Upper lobe of left lung (tissue), 6 donors: ENCODE data around the gene NUP107. TPM values are rescaled to one million over a fixed set of nuclear protein-coding genes. Genes with fewer than 3 reads are reported as not detected.

Experiments used
- ATAC-seq, 2 donors: fragments of 200-7000 bp; cut with Tn5 transposase; one replicate each; pipeline ENCODE4 v1.9.1; 2022; ENCODE audit warnings: mild to moderate bottlenecking in 2 of 2, moderate library complexity in 2 of 2; ENCODE audit not compliant: low FRiP score in 2 of 2
- DNase-seq, 2 donors: peaks; one replicate each; pipeline ENCODE4 v3.0.0-alpha.2; 2019 to 2020
- H3K27ac ChIP-seq, 4 donors: fragments of 200-600 bp; sonication (generic); one replicate each; pipeline ENCODE4 v1.5.1; 2016 to 2019
- H3K27me3 ChIP-seq, 4 donors: fragments of 200-600 bp; sonication (generic); one replicate each; pipeline ENCODE4 v1.5.1; 2017 to 2019
- H3K36me3 ChIP-seq, 4 donors: fragments of 200-600 bp; sonication (generic); one replicate each; pipeline ENCODE4 v1.5.1; 2016 to 2019
- H3K4me1 ChIP-seq, 4 donors: fragments of 200-600 bp; sonication (generic); one replicate each; pipeline ENCODE4 v1.5.1; 2018 to 2019
- H3K4me3 ChIP-seq, 4 donors: fragments of 200-600 bp; sonication (generic); one replicate each; pipeline ENCODE4 v1.5.1; 2017 to 2019; ENCODE audit warnings: mild to moderate bottlenecking in 2 of 4, moderate library complexity in 1 of 4
- H3K9me3 ChIP-seq, 4 donors: fragments of 200-600 bp; sonication (generic); one replicate each; pipeline ENCODE4 v1.5.1; 2018 to 2019
- CTCF ChIP-seq, 6 experiments: fragments of 450-650 bp in 4 of 6; fragments of 200-600 bp in 2 of 6; sonication (generic) in 2 of 6; IDR thresholded peaks; one replicate each; pipeline ENCODE4 v1.5.1; 2016 to 2019; ENCODE audit warnings: antibody characterized with exemption in 6 of 6
- EP300 ChIP-seq, 4 donors: sonication (generic); formaldehyde crosslinking; IDR thresholded peaks; one replicate each; pipeline ENCODE4 v1.5.1; 2017; ENCODE audit warnings: antibody characterized with exemption in 4 of 4, control low read depth in 2 of 4
- POLR2A ChIP-seq, 4 donors: fragments of 450-650 bp; IDR thresholded peaks; one replicate each; pipeline ENCODE4 v1.5.1; 2016 to 2017; ENCODE audit warnings: antibody characterized with exemption in 4 of 4, mild to moderate bottlenecking in 2 of 4
- POLR2AphosphoS5 ChIP-seq, 2 donors: sonication (generic); formaldehyde crosslinking; IDR thresholded peaks; one replicate each; pipeline ENCODE4 v1.5.1; 2017; ENCODE audit warnings: antibody characterized with exemption in 2 of 2
- WGBS, 2 donors: methylation state at CpG; one replicate each; pipeline ENCODE4 v1.1.5; 2017 to 2018; 5-methylcytosine and 5-hydroxymethylcytosine counted together
- total RNA-seq, 6 donors: library from RNA; depleted of rRNA in 4 of 6; stranded (reverse); fragments of >200 nt in 4 of 6; gene quantifications; one replicate each; pipeline versions ENCODE4 v1.1.0 to v1.2.1, GENCODE V29; 2016 to 2021
- donor health status: DM: no; HTN: no; CAD: no; lungs with moderate emphysema.
- donor health status: DM: no; HTN: yes; CAD: no; lungs with severe emphysema.

NUP107 gene
- total RNA-seq, 6 donors from 2014 or later = 26.1 to 56.6 (median 29.1) TPM

- H3K36me3 ChIP-seq = peaks cover 0 to 11% (median 0%) of the 10 kb centered on the region in 4 donors
- no peaks in the 10 kb centered on the region for H3K9me3 ChIP-seq
- peak; percentile 98 for DNase-seq
- TF ChIP-seq POLR2A (IDR thresholded peaks at IDR 0.05) (peak in 2 of 4 donors; percentile 73 to 91), POLR2AphosphoS5 (IDR thresholded peaks at IDR 0.05) (peak; percentile 84 to 91), CTCF (IDR thresholded peaks at IDR 0.05) (peak in 1 of 6 experiments; percentile 6), EP300 (IDR thresholded peaks at IDR 0.05) (no peak)
- no peaks in the 10 kb centered on the region for H3K27me3 ChIP-seq
- H3K27ac ChIP-seq = peak within 1 kb of the TSS; percentile 74 to 90 (median 82)
- whole genome bisulfite sequencing, 2 donors = 0 to 1% methylated on average over 10 to 28 of the region's 52 CpGs
- peak; percentile 99 to 100 for ATAC-seq
- peak within 1 kb of the TSS; percentile 52 to 93 (median 72) for H3K4me3 ChIP-seq
- H3K4me1 ChIP-seq = peaks cover 13 to 27% (median 18%) of the 10 kb centered on the region in 4 donors
Measured at GRCh38 chr12:68745904-68746571, 59.3 kb downstream of the NUP107 start, which contains the start of gene SLC35E3. Gene SLC35E3 (plus strand): TSS chr12:68746176. CDS start chr12:68746378, 202 bp downstream.

GRCh38 chr12:68746572-68747180 is 59.9 kb downstream of the NUP107 start:
- Histone ChIP-seq H3K27ac (peak overlapping the region; percentile 74 to 90 (median 82)), H3K4me1 (peaks cover 13 to 27% (median 18%) of the 10 kb centered on the region in 4 donors), H3K9me3 (no peaks in the 10 kb centered on the region), H3K4me3 (peak overlapping the region; percentile 52 to 93 (median 72)), H3K27me3 (no peaks in the 10 kb centered on the region), H3K36me3 (peaks cover 0 to 6% (median under 1%) of the 10 kb centered on the region in 4 donors)
- DNase-seq = peak; percentile 29 to 63
- peak; percentile 83 to 84 for ATAC-seq
- WGBS, 2 donors = 5 to 7% methylated on average over 14 to 15 of the region's 15 CpGs
- TF ChIP-seq CTCF (IDR thresholded peaks at IDR 0.05) (no peak), POLR2A (IDR thresholded peaks at IDR 0.05) (no peak), POLR2AphosphoS5 (IDR thresholded peaks at IDR 0.05) (peak in 1 of 2 donors; percentile 4), EP300 (IDR thresholded peaks at IDR 0.05) (no peak)

- H3K9me3 ChIP-seq = no peaks in the 10 kb centered on the region
- no peak overlapping the region for H3K27ac ChIP-seq
- peaks cover 0 to 23% (median 15%) of the 10 kb centered on the region in 4 donors for H3K36me3 ChIP-seq
- TF ChIP-seq EP300 (IDR thresholded peaks at IDR 0.05) (no peak), POLR2A (IDR thresholded peaks at IDR 0.05) (no peak), POLR2AphosphoS5 (IDR thresholded peaks at IDR 0.05) (no peak), CTCF (IDR thresholded peaks at IDR 0.05) (no peak)
- WGBS, 2 donors = 84 to 85% methylated on average over 3 of the region's 3 CpGs
- peaks cover 13 to 27% (median 18%) of the 10 kb centered on the region in 4 donors for H3K4me1 ChIP-seq
- H3K4me3 ChIP-seq = no peak overlapping the region
- ATAC-seq (no peak), DNase-seq (no peak)
- H3K27me3 ChIP-seq = no peaks in the 10 kb centered on the region
Measured at GRCh38 chr12:68749443-68749842, 62.7 kb downstream of the NUP107 start.

- no peaks in the 10 kb centered on the region for H3K27me3 ChIP-seq
- DNase-seq (no peak), ATAC-seq (no peak)
- no peak overlapping the region for H3K4me3 ChIP-seq
- H3K36me3 ChIP-seq = peaks cover 0 to 27% (median 18%) of the 10 kb centered on the region in 4 donors
- H3K27ac ChIP-seq = no peak overlapping the region
- H3K9me3 ChIP-seq = no peaks in the 10 kb centered on the region
- TF ChIP-seq POLR2AphosphoS5 (IDR thresholded peaks at IDR 0.05) = no peak
- no peak for TF ChIP-seq POLR2A (IDR thresholded peaks at IDR 0.05)
- WGBS, 2 donors = 80 to 84% methylated on average over 4 of the region's 4 CpGs
- peaks cover 13 to 27% (median 18%) of the 10 kb centered on the region in 4 donors for H3K4me1 ChIP-seq
Measured at GRCh38 chr12:68749861-68750260, 63.1 kb downstream of the NUP107 start.

GRCh38 chr12:68750506-68750905 is 63.7 kb downstream of the NUP107 start:
- Histone ChIP-seq H3K9me3 (no peaks in the 10 kb centered on the region), H3K4me3 (no peak overlapping the region), H3K27me3 (no peaks in the 10 kb centered on the region), H3K36me3 (peaks cover 0 to 32% (median 23%) of the 10 kb centered on the region in 4 donors), H3K27ac (no peak overlapping the region), H3K4me1 (peaks cover 13 to 24% (median 15%) of the 10 kb centered on the region in 4 donors)
- 87 to 92% methylated on average over 4 of the region's 4 CpGs for WGBS, 2 donors
- DNase-seq = no peak
- TF ChIP-seq POLR2AphosphoS5 (IDR thresholded peaks at IDR 0.05) (no peak), POLR2A (IDR thresholded peaks at IDR 0.05) (no peak), EP300 (IDR thresholded peaks at IDR 0.05) (no peak), CTCF (IDR thresholded peaks at IDR 0.05) (no peak)
- ATAC-seq = no peak
